HepG2 (cell line): ENCODE measurements around the gene GALNT11. TPM values are rescaled to one million over a fixed set of nuclear protein-coding genes. Genes with fewer than 3 reads are reported as not detected.

Source experiments
- ATAC-seq: fragments of 200-7000 bp; cut with Tn5 transposase; 3 replicates; pipeline ENCODE4 v1.9.1; 2020; ENCODE audit warnings: mild to moderate bottlenecking, moderate library complexity
- BruUV-seq: library from RNA; stranded (reverse); fragments of 400-500 nt; replicated peaks from 2 replicates; lab custom pipeline; 2021; lab: Mats Ljungman, UMichigan
- CTCF ChIA-PET: fragments of 300-600 bp; formaldehyde crosslinking; extraction: SDS; loops from one replicate; lab custom pipeline; 2021; ENCODE audit warnings: low total read pairs, inconsistent platforms, low intra/inter-chr PET ratio; lab: Yijun Ruan, JAX
- POLR2A ChIA-PET: fragments of 350-600 bp; sonication (Branson Sonifier 250); formaldehyde crosslinking; loops from one replicate; lab custom pipeline; 2020; ENCODE audit warnings: antibody characterized with exemption, inconsistent platforms; lab: Yijun Ruan, JAX
- DNase-seq: peaks from one replicate; pipeline ENCODE4 v3.0.0-alpha.2; 2015; ENCODE audit warnings: low spot score
- FAIRE-seq: peaks from 3 replicates; lab custom pipeline; 2011; peaks lifted over from hg19 to GRCh38; lab: Jason Lieb, UNC
- H2AFZ ChIP-seq: one replicate; pipeline ENCODE4 v1.6.1; 2011; ENCODE audit warnings: low read length, inconsistent platforms
- H3K27ac ChIP-seq: fragments of 300-600 bp; 3 replicates; pipeline ENCODE4 v1.8.0; 2011; ENCODE audit warnings: mixed run types, mild to moderate bottlenecking, mixed read lengths, low read length, inconsistent platforms; ENCODE audit not compliant: insufficient read depth; ENCODE audit errors: extremely low read length
- H3K27me3 ChIP-seq, 2 experiments: fragments of 200-600 bp in 1 of 2; 2 replicates in 1 of 2; 3 replicates in 1 of 2; pipeline versions ENCODE4 v1.6.0 to v1.8.0; 2011; ENCODE audit warnings: low read length in 2 of 2, mild to moderate bottlenecking in 2 of 2, moderate library complexity in 2 of 2, inconsistent platforms in 1 of 2; ENCODE audit not compliant: insufficient read depth in 2 of 2, control insufficient read depth in 1 of 2
- H3K36me3 ChIP-seq, 2 experiments: fragments of 200-600 bp in 1 of 2; replicated peaks in 1 of 2; 2 replicates in 1 of 2; 3 replicates in 1 of 2; pipeline versions ENCODE4 v1.5.1 to v1.8.0; 2011; ENCODE audit warnings: low read length in 2 of 2, inconsistent platforms in 1 of 2; ENCODE audit not compliant: insufficient read depth in 2 of 2, control insufficient read depth in 1 of 2
- H3K4me1 ChIP-seq: 2 replicates; pipeline ENCODE4 v1.5.1; 2012; ENCODE audit warnings: low read length, inconsistent platforms; ENCODE audit not compliant: insufficient read depth
- H3K4me2 ChIP-seq: 2 replicates; pipeline ENCODE4 v1.6.0; 2011; ENCODE audit warnings: low read depth, low read length, inconsistent platforms
- H3K4me3 ChIP-seq, 3 experiments: fragments of 200-600 bp in 1 of 3; sonication (generic), shearing (Covaris generic) in 1 of 3; replicated peaks in 1 of 3; 2 replicates each; pipeline ENCODE4 v1.5.1; 2011 to 2016; ENCODE audit warnings: low read length in 3 of 3, inconsistent platforms in 2 of 3, low read depth in 2 of 3, mild to moderate bottlenecking in 2 of 3, control low read depth in 1 of 3, mixed read lengths in 1 of 3; ENCODE audit not compliant: insufficient read depth in 1 of 3
- H3K79me2 ChIP-seq: one replicate; pipeline ENCODE4 v1.6.1; 2011; ENCODE audit warnings: low read length, inconsistent platforms; ENCODE audit not compliant: insufficient read depth
- H3K9ac ChIP-seq: 2 replicates; pipeline ENCODE4 v1.6.0; 2011; ENCODE audit warnings: mild to moderate bottlenecking, low read depth, low read length, inconsistent platforms; ENCODE audit not compliant: insufficient read depth
- H3K9me3 ChIP-seq: 2 replicates; pipeline ENCODE4 v1.5.1; 2012; ENCODE audit warnings: mild to moderate bottlenecking, low read length
- H4K20me1 ChIP-seq: 2 replicates; pipeline ENCODE4 v1.6.0; 2011; ENCODE audit warnings: inconsistent platforms, mild to moderate bottlenecking, low read length, moderate library complexity; ENCODE audit not compliant: insufficient read depth
- ATAD3A ChIP-seq: sonication (generic); formaldehyde crosslinking; IDR thresholded peaks from 2 replicates; pipeline ENCODE4 v1.4.0; 2020; ENCODE audit warnings: missing genetic modification reagents
- GFI1 ChIP-seq: sonication (generic); formaldehyde crosslinking; IDR thresholded peaks from 2 replicates; pipeline ENCODE4 v1.5.0; 2020; ENCODE audit warnings: missing genetic modification reagents, mild to moderate bottlenecking, borderline replicate concordance
- GZF1 ChIP-seq: sonication (generic); formaldehyde crosslinking; IDR thresholded peaks from 2 replicates; pipeline ENCODE4 v1.5.1; 2020; ENCODE audit warnings: mild to moderate bottlenecking, missing genetic modification reagents
- KLF9 ChIP-seq: IDR thresholded peaks from 2 replicates; pipeline ENCODE4 v1.6.1; 2016; ENCODE audit warnings: low read depth
- LRRFIP1 ChIP-seq: sonication (generic); formaldehyde crosslinking; conservative IDR thresholded peaks from 2 replicates; pipeline ENCODE4 v1.4.0; 2020; ENCODE audit warnings: missing genetic modification reagents
- MYPOP ChIP-seq: sonication (generic); formaldehyde crosslinking; IDR thresholded peaks from 2 replicates; pipeline ENCODE4 v1.8.1; 2023; ENCODE audit warnings: mild to moderate bottlenecking, moderate library complexity, missing genetic modification reagents
- NFE2L2 ChIP-seq: fragments of 150-350 bp; IDR thresholded peaks from 2 replicates; pipeline ENCODE4 v1.6.1; 2014; ENCODE audit warnings: low read length
- NONO ChIP-seq, 2 experiments: fragments of 450-650 bp in 1 of 2; sonication (generic) in 1 of 2; formaldehyde crosslinking in 1 of 2; IDR thresholded peaks in 1 of 2; conservative IDR thresholded peaks in 1 of 2; 2 replicates each; pipeline versions ENCODE4 v1.6.1 to v1.8.0; 2017 to 2022; ENCODE audit warnings: mild to moderate bottlenecking in 1 of 2, missing genetic modification reagents in 1 of 2, moderate library complexity in 1 of 2
- SCMH1 ChIP-seq: sonication (generic); formaldehyde crosslinking; IDR thresholded peaks from 2 replicates; pipeline ENCODE4 v1.9.0; 2021; ENCODE audit warnings: missing genetic modification reagents, mild to moderate bottlenecking, borderline replicate concordance
- YEATS4 ChIP-seq: sonication (generic); formaldehyde crosslinking; IDR thresholded peaks from 2 replicates; pipeline ENCODE4 v1.4.0; 2020; ENCODE audit warnings: missing genetic modification reagents, borderline replicate concordance
- ZKSCAN8 ChIP-seq: IDR thresholded peaks from 2 replicates; pipeline ENCODE4 v1.6.1; 2016; ENCODE audit warnings: borderline replicate concordance, missing genetic modification reagents, missing compliant biosample characterization
- ZNF251 ChIP-seq: sonication (generic); formaldehyde crosslinking; IDR thresholded peaks from 2 replicates; pipeline ENCODE4 v1.9.0; 2021; ENCODE audit warnings: mild to moderate bottlenecking, missing genetic modification reagents
- ZNF484 ChIP-seq: sonication (generic); formaldehyde crosslinking; IDR thresholded peaks from 2 replicates; pipeline ENCODE4 v1.5.1; 2020; ENCODE audit warnings: mild to moderate bottlenecking, low read depth, missing genetic modification reagents, borderline replicate concordance
- ZNF567 ChIP-seq: sonication (generic); formaldehyde crosslinking; IDR thresholded peaks from 2 replicates; pipeline ENCODE4 v1.8.1; 2023; ENCODE audit warnings: mild to moderate bottlenecking, missing genetic modification reagents, borderline replicate concordance
- ZNF672 ChIP-seq: sonication (generic); formaldehyde crosslinking; IDR thresholded peaks from 2 replicates; pipeline ENCODE4 v1.8.1; 2022; ENCODE audit warnings: missing genetic modification reagents
- ZNF678 ChIP-seq: sonication (generic); formaldehyde crosslinking; IDR thresholded peaks from 2 replicates; pipeline ENCODE4 v1.4.0; 2020; ENCODE audit warnings: mild to moderate bottlenecking, missing genetic modification reagents
- ZSCAN29 ChIP-seq: sonication (generic); formaldehyde crosslinking; conservative IDR thresholded peaks from 2 replicates; pipeline ENCODE4 v1.4.0; 2020; ENCODE audit warnings: mild to moderate bottlenecking, missing genetic modification reagents
- whole genome bisulfite sequencing: methylation state at CpG from one replicate; pipeline ENCODE4 v1.1.6; 2017; ENCODE audit warnings: low lambda C conversion rate; 5-methylcytosine and 5-hydroxymethylcytosine counted together
- in situ Hi-C: cut with HindIII; loops from 2 replicates; pipeline ENCODE4 v1.10.0; 2017; ENCODE audit warnings: low pct_unique_long_range_greater_than_20kb; ENCODE audit not compliant: extremely low pct_ligation_motif_present
- intact Hi-C: fragments of 100-400 bp; cut with micrococcal nuclease; formaldehyde crosslinking; loops from one replicate; pipeline ENCODE4 v1.10.0; 2022; ENCODE audit not compliant: unreplicated experiment
- polyA plus RNA-seq, 8 experiments: library from polyadenylated mRNA; depleted of rRNA in 3 of 8; stranded (reverse) in 7 of 8; unstranded in 1 of 8; fragments of >200 nt; fragmentation: Illumina TruSeq in 4 of 8; extraction: Trizol in 4 of 8; gene quantifications; 2 replicates each; pipeline versions ENCODE4 v1.2.1 to v1.2.3, GENCODE V29; 2011 to 2016; ENCODE audit warnings: low read depth in 4 of 8, missing spikeins in 1 of 8, mixed read lengths in 1 of 8; ENCODE audit not compliant: insufficient read depth in 1 of 8
- total RNA-seq, 5 experiments: library from RNA; depleted of rRNA; stranded (reverse); fragments of >200 nt; fragmentation: Illumina TruSeq; extraction: Trizol; gene quantifications; 2 replicates each; pipeline ENCODE4 v1.2.3, GENCODE V29; 2016; ENCODE audit warnings: low read depth in 1 of 5
- TF ChIP-seq, protein P1 (sequence below): IDR thresholded peaks from 2 replicates; pipeline ENCODE4 v1.6.1; 2016; ENCODE audit warnings: missing compliant biosample characterization, missing genetic modification reagents, borderline replicate concordance

The GALNT11 gene
- total and polyA plus RNA-seq, 2 of the 13 experiments (the other 11 are each of a cell fraction or from before 2014, with no cell fraction given): 9.3 to 16.3 TPM

- no peaks in the 10 kb centered on the region for H3K4me1 ChIP-seq
Observed at GRCh38 chr7:152148706-152149105, 123.2 kb downstream of the GALNT11 start.

More at GRCh38 chr7:152148706-152149105, 123.2 kb downstream of the GALNT11 start:
- ATAC-seq (no peak), FAIRE-seq (no peak), DNase-seq (no peak)
- Histone ChIP-seq H3K27me3 (no peaks in the 10 kb centered on the region), H3K4me3 (no peak overlapping the region), H3K36me3 (peaks cover 23 to 70% of the 10 kb centered on the region in 2 experiments), H4K20me1 (no peaks in the 10 kb centered on the region), H3K9me3 (no peaks in the 10 kb centered on the region), H3K4me2 (no peak overlapping the region), H3K79me2 (no peaks in the 10 kb centered on the region), H3K9ac (no peak overlapping the region), H3K27ac (no peak overlapping the region), H2AFZ (no peak overlapping the region)
- BruUV-seq: no TSS peak
- in situ Hi-C loops (no loop called here), intact Hi-C loops (no loop called here)
- POLR2A ChIA-PET: no interaction called here
- WGBS: 92% methylated on average over 5 of the region's 5 CpGs
- CTCF ChIA-PET: no interaction called here
- TF ChIP-seq ZNF678 (CRISPR knock-in tag): no peak
- no peak for TF ChIP-seq ZNF567
- no peak for TF ChIP-seq YEATS4 (CRISPR knock-in tag)
- no peak for TF ChIP-seq ATAD3A
- no peak for TF ChIP-seq GFI1 (CRISPR knock-in tag)
- no peak for TF ChIP-seq ZNF672
- TF ChIP-seq MYPOP (CRISPR knock-in tag): no peak
- TF ChIP-seq, protein P1, sequence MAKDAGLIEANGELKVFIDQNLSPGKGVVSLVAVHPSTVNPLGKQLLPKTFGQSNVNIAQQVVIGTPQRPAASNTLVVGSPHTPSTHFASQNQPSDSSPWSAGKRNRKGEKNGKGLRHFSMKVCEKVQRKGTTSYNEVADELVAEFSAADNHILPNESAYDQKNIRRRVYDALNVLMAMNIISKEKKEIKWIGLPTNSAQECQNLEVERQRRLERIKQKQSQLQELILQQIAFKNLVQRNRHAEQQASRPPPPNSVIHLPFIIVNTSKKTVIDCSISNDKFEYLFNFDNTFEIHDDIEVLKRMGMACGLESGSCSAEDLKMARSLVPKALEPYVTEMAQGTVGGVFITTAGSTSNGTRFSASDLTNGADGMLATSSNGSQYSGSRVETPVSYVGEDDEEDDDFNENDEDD (CRISPR knock-in tag): no peak
- TF ChIP-seq NFE2L2: no peak
- no peak for TF ChIP-seq KLF9 (CRISPR knock-in tag)
- no peak for TF ChIP-seq NONO (IDR thresholded peaks at IDR 0.05)
- no peak for TF ChIP-seq NONO (CRISPR knock-in tag; conservative IDR thresholded peaks at IDR 0.05)
- no peak for TF ChIP-seq ZKSCAN8 (CRISPR knock-in tag)
- TF ChIP-seq ZSCAN29 (CRISPR knock-in tag): no peak
- no peak for TF ChIP-seq ZNF251 (CRISPR knock-in tag)
- no peak for TF ChIP-seq GZF1
- TF ChIP-seq ZNF484: no peak
- no peak for TF ChIP-seq LRRFIP1 (CRISPR knock-in tag)
- no peak for TF ChIP-seq SCMH1 (CRISPR knock-in tag)
